Stomach (tissue), 9 donors: ENCODE measurements around the gene GRK4. TPM values are rescaled to one million over a fixed set of nuclear protein-coding genes. Genes with fewer than 3 reads are reported as not detected.

ENCODE experiments used
- DNase-seq, 2 donors: peaks; one replicate each; pipeline versions ENCODE4 v3.0.0 to v3.0.0-alpha.2; 2013 to 2019
- H3K27ac ChIP-seq, 5 donors: fragments of 200-600 bp in 4 of 5; sonication (generic) in 4 of 5; one replicate each; pipeline ENCODE4 v1.5.1; 2013 to 2019; ENCODE audit warnings: mild to moderate bottlenecking in 1 of 5, moderate library complexity in 1 of 5
- H3K27me3 ChIP-seq, 3 donors: fragments of 200-600 bp; sonication (generic); one replicate each; pipeline ENCODE4 v1.5.1; 2017 to 2019; ENCODE audit warnings: mixed run types in 1 of 3
- H3K36me3 ChIP-seq, 4 donors: fragments of 200-600 bp; sonication (generic); 1 replicate in 3 of 4; 2 replicates in 1 of 4; pipeline ENCODE4 v1.5.1; 2016 to 2019
- H3K4me1 ChIP-seq, 4 donors: fragments of 200-600 bp; sonication (generic); one replicate each; pipeline ENCODE4 v1.5.1; 2016 to 2019
- H3K4me3 ChIP-seq, 4 donors: fragments of 200-600 bp; sonication (generic) in 3 of 4; one replicate each; pipeline ENCODE4 v1.5.1; 2016 to 2019; ENCODE audit warnings: mild to moderate bottlenecking in 1 of 4
- H3K9me3 ChIP-seq, 4 donors: fragments of 200-600 bp; sonication (generic); one replicate each; pipeline ENCODE4 v1.5.1; 2016 to 2019
- EP300 ChIP-seq: sonication (generic); formaldehyde crosslinking; IDR thresholded peaks from one replicate; pipeline ENCODE4 v1.6.1; 2017; ENCODE audit warnings: antibody characterized with exemption
- POLR2A ChIP-seq, 4 donors: fragments of 450-650 bp; IDR thresholded peaks; one replicate each; pipeline ENCODE4 v1.6.1; 2016; ENCODE audit warnings: antibody characterized with exemption in 4 of 4, control low read depth in 2 of 4, mild to moderate bottlenecking in 1 of 4, moderate library complexity in 1 of 4
- POLR2AphosphoS5 ChIP-seq, 3 donors: sonication (generic); formaldehyde crosslinking; IDR thresholded peaks; one replicate each; pipeline ENCODE4 v1.6.1; 2016; ENCODE audit warnings: antibody characterized with exemption in 3 of 3
- WGBS, 5 donors: extraction: QIAGEN DNeasy Blood & Tissue Kit in 3 of 5; methylation state at CpG; one replicate each; pipeline versions ENCODE4 v1.1.5 to v1.1.7; 2013 to 2018; 5-methylcytosine and 5-hydroxymethylcytosine counted together
- intact Hi-C: fragments of 100-400 bp; cut with DNase I; formaldehyde crosslinking; loops from one replicate; pipeline ENCODE4 v1.15.1; 2023; ENCODE audit warnings: low total_unique reads
- polyA plus RNA-seq, 3 donors: library from polyadenylated mRNA; stranded (reverse); fragments of 200-250 nt; gene quantifications; one replicate each; pipeline ENCODE4 v1.2.3, GENCODE V29; 2013
- total RNA-seq, 5 donors: library from RNA; depleted of rRNA; stranded (reverse); fragments of >200 nt; gene quantifications; one replicate each; pipeline versions ENCODE4 v1.1.0 to v1.2.3, GENCODE V29; 2014 to 2016
- TF ChIP-seq, protein P1 (sequence below), 7 experiments: fragments of 450-650 bp in 4 of 7; fragments of 200-600 bp in 3 of 7; sonication (generic) in 3 of 7; IDR thresholded peaks; one replicate each; pipeline ENCODE4 v1.5.1; 2016 to 2019; ENCODE audit warnings: antibody characterized with exemption in 7 of 7, control low read depth in 2 of 7, mild to moderate bottlenecking in 1 of 7
- donor health status: healthy with polysubstance abuse.
- donor health status: Bipolar disorder and iron deficiency.
- donor health status: healthy.

Gene GRK4
- total and polyA plus RNA-seq, 8 donors: 0.58 to 11.9 (median 5.1) TPM

GRCh38 chr4:3019145-3019846 is 55.9 kb downstream of the GRK4 start:
- no peaks in the 10 kb centered on the region for H3K36me3 ChIP-seq
- WGBS, 5 donors: 89 to 92% (median 91%) methylated on average over 13 of the region's 13 CpGs
- H3K9me3 ChIP-seq: peaks cover 0 to 6% (median 3%) of the 10 kb centered on the region in 4 donors
- no peak for DNase-seq
- H3K27me3 ChIP-seq: no peaks in the 10 kb centered on the region
- intact Hi-C loops: no loop called here
- H3K4me1 ChIP-seq: peaks cover 0 to 3% (median 0%) of the 10 kb centered on the region in 4 donors
- no peak overlapping the region for H3K27ac ChIP-seq
- no peak for TF ChIP-seq POLR2A (IDR thresholded peaks at IDR 0.05)
- TF ChIP-seq EP300: no peak
- TF ChIP-seq POLR2AphosphoS5 (IDR thresholded peaks at IDR 0.05): no peak
- TF ChIP-seq, protein P1, sequence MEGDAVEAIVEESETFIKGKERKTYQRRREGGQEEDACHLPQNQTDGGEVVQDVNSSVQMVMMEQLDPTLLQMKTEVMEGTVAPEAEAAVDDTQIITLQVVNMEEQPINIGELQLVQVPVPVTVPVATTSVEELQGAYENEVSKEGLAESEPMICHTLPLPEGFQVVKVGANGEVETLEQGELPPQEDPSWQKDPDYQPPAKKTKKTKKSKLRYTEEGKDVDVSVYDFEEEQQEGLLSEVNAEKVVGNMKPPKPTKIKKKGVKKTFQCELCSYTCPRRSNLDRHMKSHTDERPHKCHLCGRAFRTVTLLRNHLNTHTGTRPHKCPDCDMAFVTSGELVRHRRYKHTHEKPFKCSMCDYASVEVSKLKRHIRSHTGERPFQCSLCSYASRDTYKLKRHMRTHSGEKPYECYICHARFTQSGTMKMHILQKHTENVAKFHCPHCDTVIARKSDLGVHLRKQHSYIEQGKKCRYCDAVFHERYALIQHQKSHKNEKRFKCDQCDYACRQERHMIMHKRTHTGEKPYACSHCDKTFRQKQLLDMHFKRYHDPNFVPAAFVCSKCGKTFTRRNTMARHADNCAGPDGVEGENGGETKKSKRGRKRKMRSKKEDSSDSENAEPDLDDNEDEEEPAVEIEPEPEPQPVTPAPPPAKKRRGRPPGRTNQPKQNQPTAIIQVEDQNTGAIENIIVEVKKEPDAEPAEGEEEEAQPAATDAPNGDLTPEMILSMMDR (IDR thresholded peaks at IDR 0.05): no peak
- H3K4me3 ChIP-seq: no peak overlapping the region

DNA sequence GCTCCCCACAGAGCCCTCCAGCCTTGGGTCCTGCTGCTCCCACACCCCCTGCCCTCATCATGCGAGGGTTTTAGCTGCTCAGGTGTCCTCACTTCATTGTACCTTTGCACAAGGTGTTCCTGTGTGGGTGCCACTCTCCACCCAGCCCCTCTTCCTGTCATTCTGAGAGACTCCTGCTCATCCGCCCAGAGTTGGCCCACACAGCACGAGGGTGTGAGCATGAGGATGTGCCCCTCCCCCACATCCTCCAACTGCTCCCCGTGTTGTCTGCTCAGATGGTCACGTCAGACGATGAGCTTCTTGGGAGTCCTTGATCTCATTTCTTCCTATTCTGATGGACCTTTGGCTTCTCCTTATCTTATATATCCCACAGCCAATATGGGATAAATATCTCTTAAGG is 57.8 kb downstream of the GRK4 start:
- no peaks in the 10 kb centered on the region for H3K36me3 ChIP-seq
- intact Hi-C loops: no loop called here
- H3K27me3 ChIP-seq: no peaks in the 10 kb centered on the region
- H3K27ac ChIP-seq: no peak overlapping the region
- no peak for DNase-seq
- 75 to 87% (median 77%) methylated on average over 6 of the region's 6 CpGs for WGBS, 5 donors
- H3K9me3 ChIP-seq: peaks cover 0 to 6% (median 3%) of the 10 kb centered on the region in 4 donors
- TF ChIP-seq, protein P1 (IDR thresholded peaks at IDR 0.05): no peak
- no peak for TF ChIP-seq POLR2A (IDR thresholded peaks at IDR 0.05)
- TF ChIP-seq EP300: no peak
- no peak for TF ChIP-seq POLR2AphosphoS5 (IDR thresholded peaks at IDR 0.05)
- H3K4me3 ChIP-seq: no peak overlapping the region
- H3K4me1 ChIP-seq: no peaks in the 10 kb centered on the region

DNA sequence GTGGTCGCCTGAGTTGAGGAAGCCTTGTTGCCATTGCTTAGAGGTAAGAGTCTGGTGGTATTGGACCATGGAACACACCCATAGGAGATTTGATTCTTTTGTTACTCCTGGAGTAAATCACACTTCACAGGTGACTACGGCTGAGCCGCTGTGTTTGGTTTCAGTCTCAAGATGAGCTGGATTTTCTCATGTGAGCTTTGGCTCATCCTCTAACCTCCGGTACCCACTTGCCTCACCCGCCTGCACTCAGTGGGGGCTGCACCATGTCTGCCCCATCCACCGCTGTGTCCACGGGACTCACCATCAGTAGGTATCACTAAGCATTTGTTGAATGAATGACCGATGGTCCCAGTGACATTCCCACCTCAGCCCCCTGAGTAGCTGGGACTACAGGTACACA is 58.3 kb downstream of the GRK4 start:
- TF ChIP-seq POLR2AphosphoS5 (IDR thresholded peaks at IDR 0.05): no peak
- no peak for TF ChIP-seq POLR2A (IDR thresholded peaks at IDR 0.05)
- TF ChIP-seq, protein P1 (IDR thresholded peaks at IDR 0.05): no peak
- TF ChIP-seq EP300: no peak
- Histone ChIP-seq H3K27ac (no peak overlapping the region), H3K9me3 (peaks cover 0 to 6% (median 3%) of the 10 kb centered on the region in 4 donors), H3K4me1 (no peaks in the 10 kb centered on the region), H3K36me3 (no peaks in the 10 kb centered on the region), H3K27me3 (no peaks in the 10 kb centered on the region), H3K4me3 (no peak overlapping the region)
- 82 to 95% (median 89%) methylated on average over 8 of the region's 8 CpGs for WGBS, 5 donors
- no peak for DNase-seq
- intact Hi-C loops: no loop called here

DNA sequence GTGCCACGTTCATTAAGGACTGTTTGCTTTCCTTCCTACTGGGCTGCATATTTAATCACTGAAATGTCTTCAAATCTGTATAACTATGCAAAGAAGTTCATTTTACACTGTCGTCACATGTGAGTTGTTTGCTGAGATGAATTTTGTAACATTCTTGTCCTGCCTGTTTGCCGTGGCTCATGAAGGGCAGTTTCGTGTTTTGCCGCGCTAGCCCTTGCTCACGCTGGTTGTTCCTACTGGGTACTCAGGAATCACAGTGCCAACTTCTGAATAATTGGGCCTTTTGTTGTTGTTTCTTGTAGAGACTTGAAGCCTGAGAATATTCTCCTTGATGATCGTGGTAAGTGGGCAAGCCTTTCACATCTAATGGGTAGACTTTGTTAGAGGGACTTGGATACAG is 58.7 kb downstream of the GRK4 start:
- no peak for TF ChIP-seq POLR2A (IDR thresholded peaks at IDR 0.05)
- TF ChIP-seq, protein P1 (IDR thresholded peaks at IDR 0.05): no peak
- no peak for TF ChIP-seq POLR2AphosphoS5 (IDR thresholded peaks at IDR 0.05)
- TF ChIP-seq EP300: no peak
- Histone ChIP-seq H3K27ac (no peak overlapping the region), H3K4me1 (no peaks in the 10 kb centered on the region), H3K27me3 (no peaks in the 10 kb centered on the region), H3K36me3 (no peaks in the 10 kb centered on the region), H3K4me3 (no peak overlapping the region), H3K9me3 (peaks cover 0 to 6% (median 3%) of the 10 kb centered on the region in 4 donors)
- WGBS, 5 donors: 86 to 94% (median 94%) methylated on average over 8 of the region's 8 CpGs
- intact Hi-C loops: no loop called here
- no peak for DNase-seq
